ENCODE measurements around the gene GCN1. TPM values are rescaled to one million over a fixed set of nuclear protein-coding genes. Genes with fewer than 3 reads are reported as not detected.

The GCN1 gene
- total RNA-seq, 1 donor from 2014 or later, result 62.6 TPM

DNA sequence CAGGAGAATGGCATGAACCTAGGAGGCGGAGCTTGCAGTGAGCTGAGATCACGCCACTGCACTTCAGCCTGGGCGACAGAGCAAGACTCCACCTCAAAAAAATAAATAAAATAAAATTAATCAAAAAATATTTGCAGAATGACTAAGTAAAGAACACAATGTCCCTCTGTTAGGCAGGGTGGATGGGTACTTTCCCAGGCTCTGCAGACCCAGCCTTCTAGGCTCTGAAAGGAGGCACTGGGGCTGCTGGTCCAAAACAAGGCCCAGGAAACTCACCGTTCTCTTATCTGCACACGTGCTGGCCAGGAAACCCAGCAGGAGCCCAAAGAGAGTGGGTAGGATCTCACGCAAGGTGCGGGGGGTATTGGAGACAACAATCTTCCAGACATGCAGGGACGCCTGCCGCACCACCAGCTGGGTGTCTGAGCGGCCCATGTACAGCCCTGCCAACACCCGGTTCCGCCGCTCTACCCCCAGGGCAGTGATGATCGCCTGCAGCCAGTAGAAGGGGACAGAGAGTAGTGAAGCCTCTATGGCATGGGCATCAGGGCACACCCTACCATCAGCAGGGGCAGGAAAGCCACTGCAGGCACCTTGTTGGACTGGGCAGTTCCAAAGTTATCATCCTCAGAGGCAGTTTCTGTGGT, 52.2 kb downstream of the GCN1 start:
- no peaks in the 10 kb centered on the region for H3K4me1 ChIP-seq
- no peaks in the 10 kb centered on the region for H3K27me3 ChIP-seq
- no peak overlapping the region for H3K27ac ChIP-seq
- H3K36me3 ChIP-seq, result peaks cover 9 to 94% of the 10 kb centered on the region in 2 donors
- no peak for DNase-seq (ENCODE audit: extremely low spot score in 2 of 2)
- no peak overlapping the region for H3K4me3 ChIP-seq
- no peak for TF ChIP-seq POLR2AphosphoS5 (IDR thresholded peaks at IDR 0.05; ENCODE audit: insufficient read depth in 1 of 2, low read depth in 1 of 2)
- TF ChIP-seq POLR2A (IDR thresholded peaks at IDR 0.05), result no peak
- TF ChIP-seq, protein P1, sequence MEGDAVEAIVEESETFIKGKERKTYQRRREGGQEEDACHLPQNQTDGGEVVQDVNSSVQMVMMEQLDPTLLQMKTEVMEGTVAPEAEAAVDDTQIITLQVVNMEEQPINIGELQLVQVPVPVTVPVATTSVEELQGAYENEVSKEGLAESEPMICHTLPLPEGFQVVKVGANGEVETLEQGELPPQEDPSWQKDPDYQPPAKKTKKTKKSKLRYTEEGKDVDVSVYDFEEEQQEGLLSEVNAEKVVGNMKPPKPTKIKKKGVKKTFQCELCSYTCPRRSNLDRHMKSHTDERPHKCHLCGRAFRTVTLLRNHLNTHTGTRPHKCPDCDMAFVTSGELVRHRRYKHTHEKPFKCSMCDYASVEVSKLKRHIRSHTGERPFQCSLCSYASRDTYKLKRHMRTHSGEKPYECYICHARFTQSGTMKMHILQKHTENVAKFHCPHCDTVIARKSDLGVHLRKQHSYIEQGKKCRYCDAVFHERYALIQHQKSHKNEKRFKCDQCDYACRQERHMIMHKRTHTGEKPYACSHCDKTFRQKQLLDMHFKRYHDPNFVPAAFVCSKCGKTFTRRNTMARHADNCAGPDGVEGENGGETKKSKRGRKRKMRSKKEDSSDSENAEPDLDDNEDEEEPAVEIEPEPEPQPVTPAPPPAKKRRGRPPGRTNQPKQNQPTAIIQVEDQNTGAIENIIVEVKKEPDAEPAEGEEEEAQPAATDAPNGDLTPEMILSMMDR (IDR thresholded peaks at IDR 0.05), result no peak
- no peaks in the 10 kb centered on the region for H3K9me3 ChIP-seq
- intact Hi-C loops (cut with DNase I), result no loop called here

DNA sequence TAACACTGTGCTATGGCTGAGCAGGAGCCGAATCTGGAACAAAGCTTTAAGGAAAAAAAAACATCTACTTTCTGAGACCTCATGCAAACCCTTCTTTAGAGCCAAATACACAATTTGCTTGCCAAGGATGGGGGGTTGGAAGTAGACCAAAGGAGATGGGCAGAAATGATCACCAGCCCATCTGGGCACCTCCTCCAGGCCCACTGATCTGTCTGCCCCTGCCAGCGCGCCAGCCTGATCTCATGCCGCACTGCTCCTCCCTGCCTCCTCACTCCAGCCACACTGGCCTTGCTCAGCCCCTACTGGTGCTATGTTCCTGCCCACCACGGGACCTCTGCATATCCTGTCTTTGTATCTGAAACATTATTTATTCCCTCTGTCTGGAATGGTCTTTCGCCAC, 53.2 kb downstream of the GCN1 start:
- Histone ChIP-seq H3K9me3 (no peaks in the 10 kb centered on the region), H3K4me1 (no peaks in the 10 kb centered on the region), H3K36me3 (peaks cover 9 to 94% of the 10 kb centered on the region in 2 donors), H3K27me3 (no peaks in the 10 kb centered on the region), H3K27ac (no peak overlapping the region), H3K4me3 (no peak overlapping the region)
- TF ChIP-seq POLR2AphosphoS5 (IDR thresholded peaks at IDR 0.05; ENCODE audit: insufficient read depth in 1 of 2, low read depth in 1 of 2) (no peak), POLR2A (IDR thresholded peaks at IDR 0.05) (no peak)
- TF ChIP-seq, protein P1 (IDR thresholded peaks at IDR 0.05), result no peak
- intact Hi-C loops (cut with DNase I), result no loop called here
- no peak for DNase-seq (ENCODE audit: extremely low spot score in 2 of 2)

DNA sequence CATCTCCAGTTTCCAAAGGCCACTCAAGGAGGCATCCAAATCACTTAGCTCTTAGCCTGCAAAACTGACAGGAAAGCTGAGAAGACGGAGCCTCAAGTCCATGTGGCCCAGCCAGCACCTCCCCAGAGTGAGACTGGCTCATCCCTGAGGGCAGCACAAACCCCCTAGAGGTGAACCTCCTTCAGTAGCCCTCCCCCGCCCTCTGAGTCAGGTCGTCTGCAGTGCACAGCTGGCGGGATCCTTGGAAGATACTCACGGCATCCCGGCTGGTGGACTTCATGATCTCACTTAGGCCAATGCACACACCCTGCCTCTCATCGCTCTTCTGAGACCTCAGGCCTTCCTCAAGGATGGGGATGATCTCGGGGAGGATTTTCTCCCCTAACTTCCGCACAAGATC, 53.9 kb downstream of the GCN1 start:
- H3K4me1 ChIP-seq, result no peaks in the 10 kb centered on the region
- H3K36me3 ChIP-seq, result peaks cover 15 to 94% of the 10 kb centered on the region in 2 donors
- no peak overlapping the region for H3K27ac ChIP-seq
- no peaks in the 10 kb centered on the region for H3K27me3 ChIP-seq
- no peak for DNase-seq (ENCODE audit: extremely low spot score in 2 of 2)
- no peaks in the 10 kb centered on the region for H3K9me3 ChIP-seq
- TF ChIP-seq POLR2AphosphoS5 (IDR thresholded peaks at IDR 0.05; ENCODE audit: insufficient read depth in 1 of 2, low read depth in 1 of 2) (no peak), POLR2A (IDR thresholded peaks at IDR 0.05) (no peak)
- TF ChIP-seq, protein P1 (IDR thresholded peaks at IDR 0.05), result no peak
- intact Hi-C loops (cut with DNase I), result no loop called here
- H3K4me3 ChIP-seq, result no peak overlapping the region

DNA sequence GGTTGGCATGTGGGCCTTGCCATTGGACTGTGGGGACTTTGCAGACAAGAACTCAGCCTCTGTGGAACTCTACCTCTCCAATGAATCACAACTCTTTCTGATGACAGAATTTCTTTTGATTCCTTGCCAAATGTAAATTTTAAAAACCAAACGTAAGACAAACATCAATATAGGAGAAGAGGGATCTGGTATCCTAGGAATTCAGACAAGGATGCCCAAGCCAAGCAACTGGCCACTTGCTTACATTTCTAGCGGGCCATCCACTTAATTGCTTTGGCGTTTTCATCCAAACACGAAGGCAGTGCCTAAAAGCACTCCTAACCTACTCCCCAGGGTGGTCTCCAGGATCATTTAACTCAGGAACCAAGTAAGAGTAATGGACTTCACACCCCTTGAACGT, 54.6 kb downstream of the GCN1 start:
- no peak overlapping the region for H3K27ac ChIP-seq
- no peak for DNase-seq (ENCODE audit: extremely low spot score in 2 of 2)
- H3K36me3 ChIP-seq, result peaks cover 19 to 93% of the 10 kb centered on the region in 2 donors
- TF ChIP-seq, protein P1 (IDR thresholded peaks at IDR 0.05), result no peak
- TF ChIP-seq POLR2AphosphoS5 (IDR thresholded peaks at IDR 0.05; ENCODE audit: insufficient read depth in 1 of 2, low read depth in 1 of 2), result no peak
- TF ChIP-seq POLR2A (IDR thresholded peaks at IDR 0.05), result no peak
- intact Hi-C loops (cut with DNase I), result no loop called here
- no peak overlapping the region for H3K4me3 ChIP-seq
- H3K4me1 ChIP-seq, result no peaks in the 10 kb centered on the region
- H3K27me3 ChIP-seq, result no peaks in the 10 kb centered on the region
- H3K9me3 ChIP-seq, result no peaks in the 10 kb centered on the region

DNA sequence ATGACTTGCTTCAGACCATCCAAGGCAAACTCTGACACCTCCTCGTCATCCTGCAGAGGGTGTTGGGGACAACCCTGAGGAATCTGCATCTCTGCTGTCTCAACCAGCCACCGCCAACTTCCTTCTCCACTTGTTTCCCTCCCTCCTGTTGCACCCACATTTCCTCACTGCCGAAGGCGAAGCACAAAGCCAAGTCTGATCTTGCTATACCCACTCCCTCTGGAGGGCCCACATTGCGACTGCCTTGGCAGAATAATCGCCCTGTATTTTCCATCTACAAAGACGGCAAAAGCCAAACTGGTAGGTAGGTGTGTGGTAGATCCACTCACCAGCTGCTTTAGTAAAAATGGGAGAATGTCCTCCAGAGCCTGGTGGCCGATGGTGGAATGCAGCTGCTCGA, 56.1 kb downstream of the GCN1 start:
- intact Hi-C loops (cut with DNase I), result no loop called here
- Histone ChIP-seq H3K27ac (no peak overlapping the region), H3K27me3 (no peaks in the 10 kb centered on the region), H3K9me3 (no peaks in the 10 kb centered on the region), H3K4me1 (no peaks in the 10 kb centered on the region), H3K4me3 (no peak overlapping the region), H3K36me3 (peaks cover 19 to 97% of the 10 kb centered on the region in 2 donors)
- DNase-seq (ENCODE audit: extremely low spot score in 2 of 2), result no peak
- TF ChIP-seq POLR2A (IDR thresholded peaks at IDR 0.05) (no peak), POLR2AphosphoS5 (IDR thresholded peaks at IDR 0.05; ENCODE audit: insufficient read depth in 1 of 2, low read depth in 1 of 2) (no peak)
- TF ChIP-seq, protein P1 (IDR thresholded peaks at IDR 0.05), result no peak
